Measurements from ENCODE around the gene STX1B.

The STX1B gene

GRCh38 chr16:30996324-30996984 lies 14.0 kb downstream of the STX1B start:
- DNase-seq (ENCODE audit: low spot score), result peak; percentile 41

GRCh38 chr16:30995927-30996323 lies 14.5 kb downstream of the STX1B start:
- no peak for DNase-seq (ENCODE audit: low spot score)

- DNase-seq (ENCODE audit: low spot score), result no peak
These were observed 17.3 kb downstream of the STX1B start for GRCh38 chr16:30992931-30993816.

GRCh38 chr16:30992276-30992780 lies 18.1 kb downstream of the STX1B start:
- DNase-seq (ENCODE audit: low spot score), result no peak

GRCh38 chr16:30991052-30991451 lies 19.4 kb downstream of the STX1B start:
- no peak for DNase-seq (ENCODE audit: low spot score)

GRCh38 chr16:30990105-30990504 lies 20.3 kb downstream of the STX1B start:
- no peak for DNase-seq (ENCODE audit: low spot score)

GRCh38 chr16:30989469-30990047 lies 20.9 kb downstream of the STX1B start:
- no peak for DNase-seq (ENCODE audit: low spot score)

GRCh38 chr16:30987581-30988190 lies 22.8 kb downstream of the STX1B start:
- no peak for DNase-seq (ENCODE audit: low spot score)

GRCh38 chr16:30986129-30986991 lies 24.1 kb downstream of the STX1B start:
- no peak for DNase-seq (ENCODE audit: low spot score)

- peak; percentile 75 for DNase-seq (ENCODE audit: low spot score)
These were observed 24.9 kb downstream of the STX1B start for GRCh38 chr16:30985401-30986128.

- peak; percentile 95 for DNase-seq (ENCODE audit: low spot score)
These were observed 25.6 kb downstream of the STX1B start, which contains the start of gene HSD3B7 for GRCh38 chr16:30984669-30985400. TSS of gene HSD3B7 (plus strand) at chr16:30985207. CDS start at chr16:30985659, 452 bp downstream.

- DNase-seq (ENCODE audit: low spot score), result no peak
These were observed 26.4 kb downstream of the STX1B start for GRCh38 chr16:30983898-30984610.

GRCh38 chr16:30983289-30983889 lies 27.0 kb downstream of the STX1B start:
- no peak for DNase-seq (ENCODE audit: low spot score)

GRCh38 chr16:30982548-30983288 lies 27.7 kb downstream of the STX1B start:
- peak; percentile 90 for DNase-seq (ENCODE audit: low spot score)

GRCh38 chr16:30980959-30981358 lies 29.5 kb downstream of the STX1B start:
- DNase-seq (ENCODE audit: low spot score), result no peak

- no peak for DNase-seq (ENCODE audit: low spot score)
These were observed 30.0 kb downstream of the STX1B start for GRCh38 chr16:30980434-30980833.

GRCh38 chr16:30980023-30980371 lies 30.4 kb downstream of the STX1B start:
- no peak for DNase-seq (ENCODE audit: low spot score)
